NCI-H2081 (cell line): ENCODE results near the gene FURIN.
A peak's percentile ranks its signal among the peaks of the same experiment; 100 is the strongest.
"Not testable (repeated sequence)": the region's sequence is repeated elsewhere in the genome, so short reads cannot be mapped to it uniquely, and the experiment has no call there.

ENCODE experiments used
- DNase-seq, 2 experiments: peaks; one replicate each; lab custom pipeline; 2025; lab: John Stamatoyannopoulos, UW

The FURIN gene

GRCh38 chr15:90883526-90883975 is 15.2 kb downstream of the FURIN start:
- no peak for DNase-seq

GRCh38 chr15:90883976-90884718 is 15.8 kb downstream of the FURIN start, which contains the start of gene FES:
FES (plus strand) TSS chr15:90884504; CDS start chr15:90885046, 542 bp downstream.
- no peak for DNase-seq

GRCh38 chr15:90884719-90885431 is 16.5 kb downstream of the FURIN start:
- DNase-seq = no peak

- peak; percentile 41 to 51 for DNase-seq
Measured at GRCh38 chr15:90885432-90886290, 17.3 kb downstream of the FURIN start.

- DNase-seq = no peak
Measured at GRCh38 chr15:90886291-90886614, 17.9 kb downstream of the FURIN start.

- DNase-seq = no peak
Measured at GRCh38 chr15:90887037-90887481, 18.7 kb downstream of the FURIN start.

- no peak for DNase-seq
Measured at GRCh38 chr15:90889313-90889730, 20.9 kb downstream of the FURIN start.

GRCh38 chr15:90889736-90890456 is 21.5 kb downstream of the FURIN start:
- no peak for DNase-seq

GRCh38 chr15:90890839-90891238 is 22.5 kb downstream of the FURIN start:
- no peak for DNase-seq

- DNase-seq = no peak
Measured at GRCh38 chr15:90891346-90891949, 23.1 kb downstream of the FURIN start.

- no peak for DNase-seq
Measured at GRCh38 chr15:90892023-90892422, 23.6 kb downstream of the FURIN start.

- DNase-seq = no peak
Measured at GRCh38 chr15:90892498-90893174, 24.2 kb downstream of the FURIN start.

GRCh38 chr15:90893175-90894090 is 25.0 kb downstream of the FURIN start:
- no peak for DNase-seq

GRCh38 chr15:90895571-90896117 is 27.3 kb downstream of the FURIN start:
- peak; percentile 4 to 47 for DNase-seq

- not testable (repeated sequence) for DNase-seq
Measured at GRCh38 chr15:90897131-90897655, 28.8 kb downstream of the FURIN start.

GRCh38 chr15:90901175-90902039 is 33.0 kb downstream of the FURIN start:
- no peak for DNase-seq

GRCh38 chr15:90902040-90902839 is 33.9 kb downstream of the FURIN start:
- DNase-seq = peak; percentile 77 to 82
